ENCODE measurements around the gene ZGLP1.

- TF ChIP-seq CTCF (IDR thresholded peaks at IDR 0.05; ENCODE audit: low read depth, low read length, poor library complexity, severe bottlenecking) (no peak), EZH2phosphoT487 (IDR thresholded peaks at IDR 0.05; ENCODE audit: borderline replicate concordance, low read length) (no peak)
Observed at GRCh38 chr19:10270180-10270615, 39.4 kb downstream of the ZGLP1 start.
